H1 (cell line): ENCODE data around the gene PRIMA1. TPM values are rescaled to one million over a fixed set of nuclear protein-coding genes. Genes with fewer than 3 reads are reported as not detected.

ENCODE experiments used
- ZNF274 ChIP-seq: IDR thresholded peaks from 2 replicates; pipeline ENCODE4 v1.7.0; 2012; ENCODE audit warnings: low read length, borderline replicate concordance; ENCODE audit errors: extremely low read depth
- polyA plus RNA-seq, 7 experiments: library from polyadenylated mRNA; depleted of rRNA in 3 of 7; stranded (reverse) in 5 of 7; unstranded in 2 of 7; fragments of >200 nt in 5 of 7; fragments of 200-250 nt in 2 of 7; gene quantifications; 1 replicate in 5 of 7; 2 replicates in 1 of 7; 4 replicates in 1 of 7; pipeline versions ENCODE4 v1.2.1 to v1.2.3, GENCODE V29; 2011 to 2013; ENCODE audit warnings: missing spikeins in 2 of 7, mixed read lengths in 2 of 7
- total RNA-seq: library from RNA; stranded (reverse); fragmentation: NEBNext Ultra II Directional; extraction: Animal tissue kit (Norgen Biotek cat#: 25700); gene quantifications from 2 replicates; pipeline ENCODE4 v1.2.1, GENCODE V29; 2021

PRIMA1 gene
- total and polyA plus RNA-seq, 2 of the 8 experiments (the other 6 are each of a cell fraction or from before 2014, with no cell fraction given): 2.8 to 4.5 TPM

DNA sequence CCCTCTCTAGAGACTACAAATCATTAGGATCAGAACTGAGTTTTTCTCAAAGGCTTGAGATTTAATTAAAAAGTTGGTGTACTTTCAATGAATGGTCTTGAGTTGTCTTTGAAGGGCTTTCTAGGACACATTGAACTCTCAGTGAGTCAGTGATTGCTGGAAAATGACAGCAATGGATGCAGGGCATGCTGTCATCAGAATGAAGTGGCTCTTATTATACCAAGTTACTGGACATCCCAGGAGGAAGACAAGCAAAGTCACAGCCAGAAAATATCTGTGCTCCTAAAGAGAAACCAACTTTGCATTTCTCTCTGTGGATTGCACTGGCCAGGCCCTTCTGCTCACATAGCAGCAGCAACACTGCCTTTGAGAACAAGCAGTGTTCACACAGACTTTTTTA lies 112.6 kb downstream of the PRIMA1 start (continued):
- TF ChIP-seq ZNF274: no peak
